GM20431 (cell line): ENCODE results near the gene SPTA1.
"Not testable (repeated sequence)": the region's sequence is repeated elsewhere in the genome, so short reads cannot be mapped to it uniquely, and the experiment has no call there.

Experiments
- in situ Hi-C: fragments of 300-500 bp; cut with MseI, MboI; formaldehyde crosslinking; loops from one replicate; pipeline ENCODE4 v1.15.0; 2020; ENCODE audit warnings: low sequenced_read_pairs; ENCODE audit not compliant: unreplicated experiment

SPTA1 gene

DNA sequence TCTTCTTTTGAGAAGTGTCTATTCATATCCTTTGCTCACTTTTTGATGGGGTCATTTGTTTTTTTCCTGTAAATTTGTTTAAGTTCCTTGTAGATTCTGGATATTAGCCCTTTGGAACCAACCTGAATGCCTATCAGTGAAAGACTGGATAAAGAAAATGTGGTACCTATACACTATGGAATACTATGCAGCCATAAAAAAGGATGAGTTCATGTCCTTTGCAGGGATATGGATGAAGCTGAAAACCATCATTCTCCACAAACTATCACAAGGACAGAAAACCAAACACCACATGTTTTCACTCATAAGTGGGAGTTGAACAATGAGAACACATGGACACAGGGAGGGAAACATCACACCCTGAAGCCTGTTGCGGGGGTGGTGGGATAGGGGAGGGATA, 1.8 kb upstream of the SPTA1 start:
- in situ Hi-C loops = not testable (repeated sequence)

- in situ Hi-C loops = no loop called here
These were observed 522 bp upstream of the SPTA1 start for GRCh38 chr1:158687037-158687436.

GRCh38 chr1:158685085-158685484, 1.4 kb downstream of the SPTA1 start:
- in situ Hi-C loops = no loop called here

DNA sequence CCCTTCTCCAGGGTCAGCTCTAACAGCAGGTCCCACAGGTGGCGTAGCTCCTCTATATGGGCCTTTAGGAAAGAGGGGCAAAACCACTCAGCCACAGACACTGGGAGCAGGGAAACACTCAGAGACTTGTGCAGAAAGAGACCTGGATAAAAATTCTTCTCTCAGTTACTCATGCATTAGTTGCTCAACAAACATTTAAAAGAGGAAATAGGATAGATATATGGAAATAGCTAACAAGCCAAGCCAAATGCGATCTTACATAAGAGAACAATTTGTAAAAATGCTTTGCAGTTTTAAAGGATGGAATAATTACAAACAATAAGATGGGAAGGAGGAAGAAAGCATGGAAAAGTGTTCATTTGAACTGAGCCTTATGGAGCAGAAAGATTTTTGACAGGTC, 4.9 kb downstream of the SPTA1 start:
- in situ Hi-C loops = no loop called here

- in situ Hi-C loops = no loop called here
These were observed 7.2 kb downstream of the SPTA1 start for GRCh38 chr1:158679289-158679688.

DNA sequence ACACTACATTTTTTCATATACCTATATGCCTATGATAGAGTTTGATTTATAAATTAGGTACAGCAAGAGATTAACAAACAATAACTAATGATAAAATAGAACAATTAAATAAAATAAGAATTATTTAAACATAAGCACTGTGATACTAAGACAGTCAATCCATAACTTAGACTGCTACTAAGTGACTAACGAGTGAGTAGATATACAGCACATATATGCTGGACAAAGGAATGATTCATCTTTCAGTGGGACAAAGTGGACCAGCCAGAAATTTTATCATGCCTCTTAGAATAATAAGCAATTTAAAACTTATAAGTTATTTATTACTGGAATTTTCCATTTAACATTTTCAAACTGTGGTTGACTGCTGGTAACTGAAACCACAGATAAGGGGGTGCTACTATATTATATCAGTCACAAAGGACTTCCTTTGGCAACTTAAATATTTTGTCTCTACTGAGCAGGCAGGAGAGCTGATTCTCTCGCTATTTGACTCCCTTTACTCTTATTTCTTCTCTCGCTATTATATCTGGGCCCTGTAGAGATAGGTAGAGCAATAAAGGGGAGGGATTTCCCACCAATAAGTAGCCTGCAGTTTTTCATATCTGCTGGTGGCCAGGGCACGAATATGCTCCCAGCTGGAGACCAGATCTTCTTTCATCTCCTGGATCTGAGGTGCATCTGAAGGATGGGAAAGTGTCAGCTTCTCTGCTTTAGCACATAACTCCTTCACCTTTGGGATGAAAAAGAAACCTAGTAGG, 10.8 kb downstream of the SPTA1 start:
- in situ Hi-C loops = no loop called here

DNA sequence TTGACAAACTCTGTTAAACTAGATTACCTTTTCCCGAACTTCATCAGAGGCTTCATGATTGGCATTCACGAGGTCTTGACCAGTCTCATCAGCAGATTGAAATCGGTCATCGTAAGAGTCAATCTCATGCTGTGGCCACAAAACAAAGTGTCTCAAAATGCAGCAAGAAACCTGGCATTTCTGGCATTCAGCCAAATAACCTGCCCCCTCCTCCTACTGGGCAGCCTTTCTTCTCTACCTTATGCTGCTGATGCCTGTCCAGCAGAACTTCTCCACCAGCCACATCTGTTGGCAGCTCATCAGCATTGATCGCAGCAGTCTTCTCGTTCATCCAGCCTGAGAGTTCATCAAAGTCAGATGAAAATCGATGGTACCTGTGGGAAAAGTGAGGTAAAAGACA, 12.2 kb downstream of the SPTA1 start:
- in situ Hi-C loops = no loop called here

- in situ Hi-C loops = no loop called here
These were observed 20.5 kb downstream of the SPTA1 start for GRCh38 chr1:158666037-158666436.

- in situ Hi-C loops = no loop called here
These were observed 31.9 kb downstream of the SPTA1 start for GRCh38 chr1:158654571-158654970.

DNA sequence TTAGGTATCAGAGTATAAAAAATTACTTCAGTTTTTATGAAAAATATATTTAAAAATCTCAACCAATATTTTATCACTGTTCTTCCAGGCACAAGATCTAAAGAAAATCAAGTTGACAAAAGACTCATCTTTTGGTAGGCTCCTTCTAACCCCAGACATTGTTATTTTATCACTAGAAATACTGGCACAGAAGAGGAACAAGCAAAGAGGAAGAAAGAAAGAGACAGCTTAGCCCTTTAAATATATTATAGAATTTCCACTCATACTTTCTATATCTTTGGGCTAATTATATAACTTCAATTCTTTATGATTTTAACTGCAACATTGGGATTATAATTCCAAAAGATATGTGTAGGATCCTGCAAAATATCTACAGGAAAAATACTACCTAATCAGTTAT, 32.4 kb downstream of the SPTA1 start:
- in situ Hi-C loops = no loop called here

- in situ Hi-C loops = no loop called here
These were observed 33.7 kb downstream of the SPTA1 start for GRCh38 chr1:158652721-158653334.

DNA sequence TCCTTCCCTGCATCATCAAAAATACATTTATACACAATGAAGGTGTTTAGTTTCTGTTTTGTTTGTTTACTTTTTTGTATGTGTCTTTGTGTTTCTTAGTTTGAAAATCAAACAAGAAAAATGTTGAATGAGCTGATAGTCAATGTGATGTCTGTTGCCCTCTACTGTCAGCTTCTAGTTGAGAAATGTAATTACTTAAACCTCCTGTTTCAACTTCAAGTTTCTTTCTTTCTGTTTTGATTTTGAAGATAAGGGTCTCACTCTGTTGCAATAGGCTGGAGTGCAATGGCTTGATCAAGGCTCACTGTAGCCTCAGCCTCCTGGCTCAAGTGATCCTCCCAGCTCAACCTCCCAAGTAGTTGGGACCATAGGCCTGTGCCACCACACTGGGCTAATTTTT, 37.5 kb downstream of the SPTA1 start:
- in situ Hi-C loops = no loop called here

DNA sequence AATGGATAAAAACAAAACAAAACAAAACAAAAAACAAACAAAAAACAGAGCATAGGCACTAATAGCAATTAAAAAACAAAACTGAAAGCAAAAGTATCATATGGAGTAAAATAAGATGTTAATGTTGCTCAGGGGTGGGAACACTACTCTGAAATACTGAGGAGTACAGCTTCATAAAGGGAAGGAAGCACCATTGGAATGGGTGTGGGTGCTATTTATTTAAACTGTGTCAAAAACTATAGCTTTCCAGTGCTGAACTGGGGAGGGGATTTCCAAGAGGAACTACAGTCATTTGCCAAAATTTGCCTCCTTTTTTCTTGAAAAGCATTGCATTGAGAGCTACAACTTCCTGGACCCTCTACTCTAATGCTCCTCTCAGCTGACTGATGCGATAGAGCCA, 40.0 kb downstream of the SPTA1 start:
- in situ Hi-C loops = no loop called here

DNA sequence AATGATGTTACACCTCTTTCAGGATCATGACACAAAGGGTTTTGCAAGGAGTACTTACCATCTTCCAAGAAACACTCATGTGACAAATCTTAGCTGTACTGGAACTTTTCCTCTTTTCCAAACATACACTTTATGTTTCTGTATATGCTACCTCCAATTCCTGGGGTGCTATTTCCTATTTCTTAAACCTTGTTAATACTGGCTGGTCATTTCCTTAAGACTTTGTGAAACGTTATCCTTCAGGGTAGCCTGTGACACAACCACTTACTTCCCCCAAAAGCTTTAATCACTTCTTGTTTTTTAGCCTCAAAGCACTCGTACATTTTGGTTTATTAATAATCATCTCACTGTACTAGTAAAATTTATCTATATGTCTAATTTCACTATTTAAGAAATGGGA, 42.1 kb downstream of the SPTA1 start:
- in situ Hi-C loops = no loop called here

DNA sequence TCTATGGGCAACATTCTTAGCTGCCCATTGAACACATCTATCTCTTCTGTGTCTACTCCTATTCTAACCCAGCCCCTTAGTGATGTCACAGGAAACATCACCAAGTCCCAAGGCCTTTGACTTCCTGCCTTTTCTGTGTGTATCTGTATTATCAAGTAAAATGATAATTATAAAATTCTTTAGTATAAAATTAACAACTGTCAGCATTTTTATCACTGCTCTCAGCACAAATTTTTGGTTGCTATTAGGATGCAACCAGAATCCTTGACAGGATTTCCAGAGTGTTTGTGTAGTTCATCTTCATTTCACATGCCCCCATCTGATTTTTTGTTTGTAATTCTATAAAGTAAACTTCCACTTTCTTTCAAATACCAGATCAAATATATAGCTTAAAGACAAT, 47.6 kb downstream of the SPTA1 start:
- in situ Hi-C loops = no loop called here

GRCh38 chr1:158638146-158638545, 48.4 kb downstream of the SPTA1 start:
- in situ Hi-C loops = no loop called here

GRCh38 chr1:158613764-158614163, 72.8 kb downstream of the SPTA1 start:
- in situ Hi-C loops = no loop called here

- in situ Hi-C loops = no loop called here
These were observed 74.6 kb downstream of the SPTA1 start for GRCh38 chr1:158611916-158612315.

DNA sequence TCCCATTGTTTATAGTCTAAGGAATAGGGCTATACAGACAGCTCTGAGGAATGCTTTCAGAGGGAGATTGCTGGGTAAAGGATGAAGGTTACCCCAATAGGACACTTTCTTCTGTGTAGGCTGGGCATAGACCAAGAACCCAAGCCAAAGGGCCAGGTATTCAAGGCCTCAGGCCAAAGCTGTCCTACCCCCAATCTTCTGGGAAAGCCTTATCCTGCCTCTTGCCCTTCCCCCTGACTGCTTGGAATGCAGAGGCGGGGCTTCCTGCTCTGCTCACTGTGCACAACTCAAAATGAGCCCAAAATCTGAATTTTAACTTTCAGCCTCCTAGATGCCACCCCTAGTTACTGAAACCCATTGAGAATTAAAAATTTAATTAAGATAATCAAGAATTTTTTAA, 79.2 kb downstream of the SPTA1 start:
- in situ Hi-C loops = no loop called here

GRCh38 chr1:158604968-158605367, 81.5 kb downstream of the SPTA1 start, which contains the start of gene OR10Z1:
Gene OR10Z1 (plus strand): TSS chr1:158605268. CDS start chr1:158606439, 1,171 bp downstream.
- in situ Hi-C loops = no loop called here

GRCh38 chr1:158600735-158601134, 85.8 kb downstream of the SPTA1 start:
- in situ Hi-C loops = no loop called here

DNA sequence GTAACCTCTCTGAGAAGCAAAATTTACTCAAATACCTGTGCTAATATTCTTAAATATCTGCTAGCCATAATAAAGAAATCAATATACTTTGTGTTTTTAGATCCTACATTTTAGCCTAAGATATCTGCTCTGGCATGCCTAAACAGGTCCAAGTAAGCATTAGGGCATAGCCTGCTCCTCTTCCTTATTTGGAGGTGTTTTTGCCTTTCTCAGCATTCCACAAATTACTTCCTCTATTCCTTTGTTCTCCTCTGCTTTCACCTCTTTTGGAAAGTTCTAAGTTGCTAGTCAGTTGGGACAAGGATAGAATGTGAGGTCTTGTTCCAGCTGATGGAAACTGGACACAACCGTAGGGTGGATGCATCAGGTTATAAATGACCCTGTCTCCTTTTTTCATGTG, 99.6 kb downstream of the SPTA1 start:
- in situ Hi-C loops = no loop called here
